ENCODE measurements around the gene TAF3. TPM values are rescaled to one million over a fixed set of nuclear protein-coding genes. Genes with fewer than 3 reads are reported as not detected.

The TAF3 gene
- polyA plus RNA-seq, 3 donors from 2014 or later: 3.5 to 13.2 (median 5.5) TPM

DNA sequence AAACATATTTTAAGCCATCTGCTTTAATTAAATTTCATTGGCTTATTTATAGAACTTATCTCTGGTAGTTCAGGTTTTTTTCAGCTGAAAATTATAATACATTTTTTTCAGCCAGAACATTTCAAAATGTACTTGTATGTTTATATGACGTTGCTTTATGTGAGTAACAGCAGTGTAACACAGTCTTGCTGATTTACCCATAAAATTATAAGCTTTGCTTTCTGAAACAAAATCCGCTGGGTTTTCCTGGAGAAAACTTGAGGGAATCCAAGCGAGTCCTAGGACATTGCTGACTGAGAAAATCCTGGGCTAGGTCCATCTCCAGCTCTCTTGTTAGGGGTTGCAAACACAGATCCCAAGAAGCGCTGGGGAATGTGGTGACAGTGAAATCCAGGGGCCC is 124.0 kb downstream of the TAF3 start:
- H3K36me3 Mint-ChIP-seq: peaks cover 3 to 16% (median 13%) of the 10 kb centered on the region in 3 donors
- DNase-seq: no peak
- peaks cover 0 to 1% (median 1%) of the 10 kb centered on the region in 3 donors for H3K27me3 Mint-ChIP-seq (ENCODE audit: low read depth in 3 of 3)
- peaks cover 0 to 5% (median 1%) of the 10 kb centered on the region in 6 donors for H3K9me3 Mint-ChIP-seq
- no peak overlapping the region for H3K27ac Mint-ChIP-seq
- no peak overlapping the region for H3K4me3 Mint-ChIP-seq
- peaks cover 38 to 67% of the 10 kb centered on the region in 2 donors for H3K4me1 Mint-ChIP-seq

DNA sequence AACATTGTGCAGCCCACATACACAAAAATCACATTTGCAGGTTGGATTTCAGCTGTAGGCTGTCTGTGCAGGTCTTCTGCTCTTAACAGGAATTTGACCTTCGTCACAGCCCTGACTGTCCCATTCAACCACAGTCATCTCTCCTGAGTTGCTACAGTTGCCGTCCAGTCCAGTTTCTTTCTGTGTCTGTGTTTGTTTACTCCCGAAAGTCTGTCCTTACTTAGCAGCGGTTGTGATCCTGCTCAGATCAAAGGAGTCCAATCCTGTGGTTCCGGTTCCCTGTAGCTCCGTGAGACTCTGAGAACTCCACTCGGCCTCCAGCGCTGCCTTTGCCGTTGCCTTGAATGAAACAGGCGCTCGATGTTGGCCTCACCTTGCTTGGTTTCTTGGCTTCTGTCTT is 124.6 kb downstream of the TAF3 start:
- Mint-ChIP-seq H3K9me3 (peaks cover 0 to 5% (median 1%) of the 10 kb centered on the region in 6 donors), H3K4me1 (peaks cover 42 to 67% of the 10 kb centered on the region in 2 donors), H3K4me3 (no peak overlapping the region), H3K27ac (no peak overlapping the region), H3K36me3 (peaks cover 3 to 15% (median 10%) of the 10 kb centered on the region in 3 donors), H3K27me3 (ENCODE audit: low read depth in 3 of 3) (peaks cover 0 to 1% (median 1%) of the 10 kb centered on the region in 3 donors)
- DNase-seq: no peak

DNA sequence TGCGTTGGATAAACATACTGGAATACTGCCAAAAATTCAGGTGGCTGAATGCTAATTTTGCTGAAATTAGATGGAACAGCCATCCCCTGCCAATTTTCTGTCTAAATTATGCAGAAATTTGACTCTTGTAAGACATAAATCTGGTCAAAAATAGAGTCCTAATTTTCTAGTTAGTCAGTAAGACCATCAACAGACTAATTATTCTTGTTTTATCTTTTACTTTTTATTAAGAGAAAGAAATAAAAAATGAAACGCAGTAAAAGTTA is 125.8 kb downstream of the TAF3 start:
- peaks cover 0 to 1% (median 0%) of the 10 kb centered on the region in 3 donors for H3K27me3 Mint-ChIP-seq (ENCODE audit: low read depth in 3 of 3)
- no peak overlapping the region for H3K27ac Mint-ChIP-seq
- H3K4me3 Mint-ChIP-seq: no peak overlapping the region
- peaks cover 42 to 61% of the 10 kb centered on the region in 2 donors for H3K4me1 Mint-ChIP-seq
- peaks cover 0 to 12% (median 4%) of the 10 kb centered on the region in 3 donors for H3K36me3 Mint-ChIP-seq
- no peak for DNase-seq
- H3K9me3 Mint-ChIP-seq: no peaks in the 10 kb centered on the region

DNA sequence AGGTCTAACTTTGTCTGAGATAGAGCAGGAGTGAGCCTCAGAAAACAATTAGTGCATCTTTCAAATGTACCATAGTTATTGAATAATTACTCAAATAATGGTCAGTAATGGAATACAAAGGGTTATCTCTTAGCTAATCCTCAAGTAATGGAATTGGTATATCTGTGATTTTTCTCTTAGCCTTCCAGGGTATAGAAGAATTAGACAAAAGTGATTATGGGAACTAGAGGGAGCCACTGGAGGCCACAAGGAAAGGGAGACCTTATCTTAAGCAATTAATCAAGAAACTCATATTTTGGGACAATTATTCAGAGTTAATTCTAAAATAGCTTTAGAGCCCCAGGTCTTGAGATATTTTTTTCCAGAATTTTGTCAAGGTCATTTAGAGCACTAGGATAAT is 126.2 kb downstream of the TAF3 start:
- no peak overlapping the region for H3K4me3 Mint-ChIP-seq

DNA sequence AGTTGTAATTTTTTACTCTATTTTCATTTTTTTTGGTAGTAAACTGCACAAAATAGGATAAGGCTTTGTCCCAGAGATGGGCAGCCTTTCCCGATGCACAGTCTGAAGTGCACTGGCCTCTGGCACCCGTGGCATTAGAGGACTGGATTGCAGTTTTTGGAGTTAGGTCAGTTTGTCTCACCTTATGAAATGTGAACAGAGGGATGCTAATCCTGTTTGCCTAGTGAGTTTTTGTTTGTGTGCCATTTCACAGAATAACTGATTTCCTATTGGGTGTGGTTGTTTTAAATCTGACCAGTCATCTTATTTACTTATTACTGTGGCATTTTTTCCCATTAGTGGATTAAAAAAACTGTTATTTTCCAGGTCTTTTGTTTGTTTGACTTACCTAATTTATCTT is 126.7 kb downstream of the TAF3 start:
- no peak overlapping the region for H3K4me3 Mint-ChIP-seq
- DNase-seq: no peak
- no peak overlapping the region for H3K27ac Mint-ChIP-seq
- no peaks in the 10 kb centered on the region for H3K27me3 Mint-ChIP-seq (ENCODE audit: low read depth in 3 of 3)
- peaks cover 0 to 12% (median 4%) of the 10 kb centered on the region in 3 donors for H3K36me3 Mint-ChIP-seq
- peaks cover 43 to 64% of the 10 kb centered on the region in 2 donors for H3K4me1 Mint-ChIP-seq
- no peaks in the 10 kb centered on the region for H3K9me3 Mint-ChIP-seq

More for the DNA sequence above, 126.2 kb downstream of the TAF3 start:
- H3K4me1 Mint-ChIP-seq: peaks cover 42 to 60% of the 10 kb centered on the region in 2 donors
- DNase-seq: no peak
- peaks cover 0 to 12% (median 4%) of the 10 kb centered on the region in 3 donors for H3K36me3 Mint-ChIP-seq
- peaks cover 0 to 1% (median 0%) of the 10 kb centered on the region in 3 donors for H3K27me3 Mint-ChIP-seq (ENCODE audit: low read depth in 3 of 3)
- H3K9me3 Mint-ChIP-seq: no peaks in the 10 kb centered on the region
- H3K27ac Mint-ChIP-seq: no peak overlapping the region

DNA sequence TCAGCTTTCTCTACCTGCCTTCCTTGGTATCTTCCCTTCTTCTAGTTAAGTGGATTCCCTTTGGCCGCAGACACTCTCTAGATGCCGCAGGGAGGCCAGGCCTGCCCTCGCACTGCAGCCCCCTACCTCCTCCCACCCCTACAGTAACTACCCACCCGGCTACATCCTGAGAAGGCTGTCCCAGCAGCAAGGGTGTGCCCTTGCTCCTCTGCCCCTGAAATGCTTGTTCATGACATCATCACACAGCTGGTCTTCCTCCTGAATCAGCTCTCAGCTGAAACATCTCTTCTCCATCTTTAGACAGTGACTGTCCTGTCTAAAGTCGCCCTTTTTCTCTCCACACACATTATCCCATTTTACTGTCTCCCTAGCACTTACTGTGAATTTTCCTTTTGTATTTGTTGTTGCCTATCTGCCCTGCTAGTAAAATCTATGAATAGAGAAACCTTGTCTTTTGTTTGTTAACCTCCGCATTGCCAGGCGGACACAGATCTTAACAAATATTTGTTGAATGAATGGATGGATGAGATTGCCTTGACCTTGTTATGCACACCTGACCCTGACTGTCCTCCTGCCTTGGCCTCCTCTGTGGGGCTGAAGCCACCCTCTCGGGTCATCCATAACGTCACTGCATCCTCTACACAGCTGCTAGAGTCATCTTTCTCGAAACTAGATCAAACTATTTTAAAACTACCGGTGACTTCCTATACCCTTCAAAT is 127.3 kb downstream of the TAF3 start:
- peaks cover 47 to 64% of the 10 kb centered on the region in 2 donors for H3K4me1 Mint-ChIP-seq
- H3K9me3 Mint-ChIP-seq: no peaks in the 10 kb centered on the region
- H3K27ac Mint-ChIP-seq: no peak overlapping the region
- peaks cover 0 to 12% (median 4%) of the 10 kb centered on the region in 3 donors for H3K36me3 Mint-ChIP-seq
- no peak overlapping the region for H3K4me3 Mint-ChIP-seq
- no peak for DNase-seq
- no peaks in the 10 kb centered on the region for H3K27me3 Mint-ChIP-seq (ENCODE audit: low read depth in 3 of 3)

DNA sequence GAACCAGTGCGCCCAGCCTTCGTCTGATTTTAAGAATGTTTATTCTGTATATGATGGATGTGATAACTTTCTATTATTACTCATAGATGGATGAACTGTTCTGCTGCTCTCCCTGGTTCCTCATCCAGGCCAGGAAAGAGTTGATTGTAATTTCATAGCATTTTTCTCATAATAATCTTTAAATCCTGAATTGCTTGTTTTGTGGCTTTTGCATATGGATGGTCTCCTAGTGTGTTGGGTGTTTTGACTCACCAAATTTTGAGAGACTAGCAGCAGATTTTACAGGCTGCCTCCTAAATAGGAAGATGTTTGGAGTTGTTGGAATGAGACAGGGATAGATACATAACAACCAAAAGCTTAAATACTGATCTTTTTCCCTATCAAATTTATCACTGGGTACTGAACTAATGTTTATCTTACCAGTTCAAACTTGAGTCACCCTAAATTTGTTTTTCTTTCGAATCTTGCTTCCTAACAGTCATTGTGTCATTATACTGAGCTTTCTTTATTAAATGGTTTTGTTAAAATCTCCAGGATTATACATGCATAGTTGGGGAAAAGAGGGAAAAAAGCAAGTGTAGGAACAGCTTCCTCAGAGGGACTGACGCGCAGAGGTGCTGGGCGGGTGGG is 130.2 kb downstream of the TAF3 start:
- peaks cover 0 to 12% (median 4%) of the 10 kb centered on the region in 3 donors for H3K36me3 Mint-ChIP-seq
- H3K27me3 Mint-ChIP-seq (ENCODE audit: low read depth in 3 of 3): no peaks in the 10 kb centered on the region
- H3K4me1 Mint-ChIP-seq: peaks cover 50 to 55% of the 10 kb centered on the region in 2 donors
- no peak for DNase-seq
- H3K4me3 Mint-ChIP-seq: no peak overlapping the region
- no peak overlapping the region for H3K27ac Mint-ChIP-seq
- H3K9me3 Mint-ChIP-seq: no peaks in the 10 kb centered on the region

DNA sequence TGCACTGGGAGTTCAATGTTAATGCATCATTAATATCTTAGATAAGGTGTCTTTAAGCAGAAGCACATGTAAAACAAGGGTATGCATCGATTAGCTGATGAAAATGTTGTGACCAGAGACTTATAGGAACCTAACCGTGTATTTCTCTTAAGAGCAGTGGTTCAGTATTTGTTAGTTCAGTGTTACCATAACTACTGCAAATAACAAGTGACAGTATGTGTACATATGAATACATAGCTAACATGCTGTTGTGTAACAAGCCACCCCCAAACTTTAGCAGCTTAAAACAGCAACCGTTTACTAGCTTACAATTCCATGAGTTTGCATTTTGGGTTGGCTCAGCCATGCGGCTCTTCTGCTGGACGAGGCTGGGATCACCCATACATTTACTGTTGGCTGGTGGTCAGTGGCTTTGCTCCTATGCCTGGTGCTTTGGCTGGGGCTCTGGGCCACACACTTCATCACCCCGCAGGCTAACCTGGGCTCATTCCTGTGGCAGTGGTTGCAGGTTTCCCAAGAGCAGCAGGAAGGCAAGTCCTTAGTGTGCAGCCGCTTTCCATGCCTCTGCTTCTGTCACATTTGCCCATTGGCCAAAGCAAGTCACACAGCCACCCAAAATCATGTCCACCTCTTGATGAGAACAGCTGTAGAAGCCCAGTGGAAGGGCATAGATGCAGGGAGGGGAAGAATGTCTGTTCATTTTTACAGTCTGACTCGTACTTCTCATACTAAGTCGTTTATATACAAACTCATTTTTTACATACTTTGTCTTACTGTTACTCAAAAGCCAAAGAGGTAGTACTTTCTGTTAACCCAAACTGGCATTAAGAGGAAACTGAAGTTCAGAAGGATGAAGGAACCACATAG is 132.9 kb downstream of the TAF3 start:
- Mint-ChIP-seq H3K27me3 (ENCODE audit: low read depth in 3 of 3) (no peaks in the 10 kb centered on the region), H3K27ac (peak overlapping the region in 1 of 6 donors; percentile 9), H3K4me3 (no peak overlapping the region), H3K36me3 (peaks cover 0 to 9% (median 4%) of the 10 kb centered on the region in 3 donors), H3K4me1 (peaks cover 33 to 44% of the 10 kb centered on the region in 2 donors), H3K9me3 (no peaks in the 10 kb centered on the region)
- no peak for DNase-seq

DNA sequence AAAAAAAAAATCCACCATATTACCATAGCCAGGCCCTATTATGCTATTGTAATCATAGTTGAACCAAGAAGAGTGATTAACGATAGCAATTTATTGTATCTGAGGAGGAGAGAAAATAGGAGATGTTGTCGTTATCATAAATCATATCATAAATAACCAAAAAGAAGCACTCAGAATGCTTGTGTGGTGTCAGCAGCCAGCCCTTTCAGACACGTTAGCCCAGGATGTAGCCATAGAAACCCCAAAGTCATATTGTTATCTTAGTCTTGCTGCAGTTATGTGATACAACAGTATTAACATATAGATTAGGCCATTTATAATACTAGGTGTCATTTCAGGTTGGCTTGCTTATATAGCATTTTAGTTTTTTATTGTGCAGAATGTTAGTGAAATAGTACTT is 134.0 kb downstream of the TAF3 start:
- Mint-ChIP-seq H3K9me3 (no peaks in the 10 kb centered on the region), H3K36me3 (peaks cover 0 to 9% (median 2%) of the 10 kb centered on the region in 3 donors), H3K27ac (no peak overlapping the region), H3K4me3 (no peak overlapping the region), H3K27me3 (ENCODE audit: low read depth in 3 of 3) (no peaks in the 10 kb centered on the region), H3K4me1 (peaks cover 34 to 47% of the 10 kb centered on the region in 2 donors)
- no peak for DNase-seq

DNA sequence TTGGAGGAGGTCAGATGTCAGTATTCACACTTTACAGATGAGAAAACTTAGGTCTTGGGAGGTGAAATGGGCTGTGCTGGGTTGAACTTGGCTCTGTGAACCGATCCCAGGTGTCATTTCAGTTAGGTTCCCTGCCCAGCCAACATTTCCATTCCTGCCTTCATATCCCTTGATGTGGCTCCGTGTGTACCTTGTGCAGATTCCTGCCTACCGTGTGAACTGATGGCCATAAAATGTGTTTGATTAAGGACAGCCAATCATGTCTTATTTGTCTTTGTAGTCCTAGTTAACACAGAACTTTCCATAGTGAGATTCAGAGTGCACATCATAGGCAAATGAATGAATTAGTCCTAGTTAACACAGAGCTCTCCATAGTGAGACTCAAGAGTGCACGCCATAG is 135.1 kb downstream of the TAF3 start:
- Mint-ChIP-seq H3K4me3 (no peak overlapping the region), H3K36me3 (peaks cover 0 to 7% (median 0%) of the 10 kb centered on the region in 3 donors), H3K27ac (peak overlapping the region in 1 of 6 donors; percentile 1), H3K27me3 (ENCODE audit: low read depth in 3 of 3) (no peaks in the 10 kb centered on the region), H3K9me3 (no peaks in the 10 kb centered on the region), H3K4me1 (peaks cover 29 to 41% of the 10 kb centered on the region in 2 donors)
- DNase-seq: no peak

DNA sequence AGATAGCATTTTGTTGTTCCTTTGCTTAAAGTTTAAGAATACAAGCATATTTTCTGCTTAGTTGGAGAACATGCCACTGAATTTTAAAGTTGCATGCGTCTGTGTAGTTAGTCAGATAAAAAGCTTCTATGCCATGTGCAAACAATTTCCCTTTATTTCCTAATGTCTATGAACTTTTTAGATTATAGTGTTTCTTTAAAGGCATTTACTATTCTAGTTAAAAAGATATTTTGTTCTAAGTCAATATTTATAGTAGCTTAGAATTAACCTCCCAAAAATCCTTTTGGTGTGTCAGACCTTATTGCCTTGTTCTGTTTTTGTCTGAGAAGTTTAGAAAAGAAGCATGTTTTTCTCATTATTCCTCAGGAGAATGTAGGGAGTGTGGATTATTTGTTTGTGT is 137.1 kb downstream of the TAF3 start:
- DNase-seq: no peak

DNA sequence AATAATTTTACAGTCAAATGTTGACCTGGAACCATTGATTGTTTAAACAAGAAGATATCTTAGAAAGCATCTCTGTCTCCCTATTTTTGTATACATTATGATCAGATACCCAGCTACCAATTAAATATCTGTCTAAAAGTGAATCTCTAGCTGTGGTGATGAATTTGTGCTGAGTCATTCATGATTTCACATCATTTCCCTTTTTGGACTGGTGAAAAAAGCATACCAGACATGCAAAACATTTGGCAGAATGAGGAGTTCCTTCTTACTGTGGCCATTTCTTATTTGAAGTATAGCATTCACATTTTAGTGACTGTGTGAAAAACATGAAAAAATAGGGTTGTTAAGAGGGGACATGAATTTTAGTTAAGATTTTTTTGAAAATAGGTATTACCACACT is 138.2 kb downstream of the TAF3 start:
- Mint-ChIP-seq H3K27me3 (ENCODE audit: low read depth in 3 of 3) (no peaks in the 10 kb centered on the region), H3K4me3 (no peak overlapping the region), H3K36me3 (peaks cover 0 to 4% (median 0%) of the 10 kb centered on the region in 3 donors), H3K4me1 (peaks cover 14 to 17% of the 10 kb centered on the region in 2 donors), H3K27ac (no peak overlapping the region), H3K9me3 (no peaks in the 10 kb centered on the region)
- DNase-seq: no peak

More for the DNA sequence above, 137.1 kb downstream of the TAF3 start:
- H3K27ac Mint-ChIP-seq: no peak overlapping the region
- peaks cover 20 to 26% of the 10 kb centered on the region in 2 donors for H3K4me1 Mint-ChIP-seq
- H3K36me3 Mint-ChIP-seq: peaks cover 0 to 4% (median 0%) of the 10 kb centered on the region in 3 donors
- H3K4me3 Mint-ChIP-seq: no peak overlapping the region
- H3K27me3 Mint-ChIP-seq (ENCODE audit: low read depth in 3 of 3): no peaks in the 10 kb centered on the region
- no peaks in the 10 kb centered on the region for H3K9me3 Mint-ChIP-seq

DNA sequence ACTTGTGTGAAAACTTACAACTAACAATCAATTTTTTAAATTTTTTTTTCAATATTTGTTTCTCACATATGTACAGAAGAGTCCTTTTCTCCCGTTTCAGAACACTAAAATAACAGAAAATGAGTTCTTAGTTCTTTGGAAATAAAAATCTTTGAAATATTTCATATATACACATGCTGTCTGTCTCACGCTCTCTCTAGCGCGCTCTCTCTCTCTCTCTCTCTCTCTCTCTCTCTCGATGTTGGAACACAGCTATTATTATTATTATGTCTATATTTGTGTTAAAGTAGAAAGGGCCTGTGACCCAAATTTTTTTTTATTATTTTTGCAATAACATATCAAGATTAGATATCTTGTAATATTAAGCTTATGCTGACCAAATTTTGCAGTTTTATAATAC is 139.3 kb downstream of the TAF3 start:
- no peak for DNase-seq
- H3K4me1 Mint-ChIP-seq: peaks cover 6 to 15% of the 10 kb centered on the region in 2 donors
- no peak overlapping the region for H3K4me3 Mint-ChIP-seq
- H3K27ac Mint-ChIP-seq: no peak overlapping the region
- H3K36me3 Mint-ChIP-seq: peaks cover 0 to 4% (median 0%) of the 10 kb centered on the region in 3 donors
- no peaks in the 10 kb centered on the region for H3K9me3 Mint-ChIP-seq
- no peaks in the 10 kb centered on the region for H3K27me3 Mint-ChIP-seq (ENCODE audit: low read depth in 3 of 3)

DNA sequence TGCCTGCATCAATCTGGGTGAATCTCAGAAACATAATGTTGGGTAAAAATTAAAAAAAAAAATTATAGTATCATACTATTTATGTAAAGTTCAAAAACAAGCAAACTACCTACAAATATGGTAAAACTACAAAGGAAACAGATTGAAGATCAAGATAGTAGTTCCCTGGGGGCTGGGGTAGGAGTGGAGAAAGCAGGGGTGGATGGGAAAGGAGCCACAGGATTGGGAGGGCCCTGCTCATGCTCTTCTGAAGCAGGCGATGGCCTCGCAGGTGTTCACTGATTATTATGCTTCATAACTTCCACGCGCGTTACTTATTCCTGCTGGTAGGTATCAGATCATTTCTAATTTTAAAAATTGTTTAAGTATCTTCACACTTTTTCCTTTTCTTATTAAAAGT is 140.1 kb downstream of the TAF3 start:
- Mint-ChIP-seq H3K4me3 (no peak overlapping the region), H3K27me3 (ENCODE audit: low read depth in 3 of 3) (no peaks in the 10 kb centered on the region), H3K9me3 (no peaks in the 10 kb centered on the region), H3K36me3 (peaks cover 0 to 4% (median 2%) of the 10 kb centered on the region in 3 donors), H3K27ac (no peak overlapping the region), H3K4me1 (peaks cover 6 to 15% of the 10 kb centered on the region in 2 donors)
- no peak for DNase-seq

All from immature natural killer cell (primary cell).